GM19324 (cell line): Measurements from ENCODE around the gene SLC9A3.

ENCODE experiments used
- ATAC-seq: cut with Tn5 transposase; IDR thresholded peaks from one replicate; pipeline ENCODE4 v1.9.1; 2021; ENCODE audit warnings: mild to moderate bottlenecking, moderate library complexity; ENCODE audit not compliant: unreplicated experiment, low FRiP score

SLC9A3 gene

GRCh38 chr5:434443-435146, 89.7 kb downstream of the SLC9A3 start:
- no peak for ATAC-seq

GRCh38 chr5:433836-434235, 90.4 kb downstream of the SLC9A3 start:
- no peak for ATAC-seq

GRCh38 chr5:432928-433791, 91.1 kb downstream of the SLC9A3 start:
- ATAC-seq = no peak

GRCh38 chr5:432201-432927, 91.9 kb downstream of the SLC9A3 start:
- no peak for ATAC-seq

- no peak for ATAC-seq
Measured at GRCh38 chr5:431711-432050, 92.6 kb downstream of the SLC9A3 start.

- ATAC-seq = no peak
Measured at GRCh38 chr5:431001-431710, 93.1 kb downstream of the SLC9A3 start.

GRCh38 chr5:430214-430925, 93.9 kb downstream of the SLC9A3 start:
- ATAC-seq = no peak

- no peak for ATAC-seq
Measured at GRCh38 chr5:429453-430188, 94.6 kb downstream of the SLC9A3 start.

- no peak for ATAC-seq
Measured at GRCh38 chr5:428754-429452, 95.3 kb downstream of the SLC9A3 start.

GRCh38 chr5:428219-428618, 96.0 kb downstream of the SLC9A3 start:
- ATAC-seq = no peak

- no peak for ATAC-seq
Measured at GRCh38 chr5:427415-428087, 96.7 kb downstream of the SLC9A3 start.

GRCh38 chr5:426392-426976, 97.8 kb downstream of the SLC9A3 start:
- no peak for ATAC-seq

GRCh38 chr5:425714-426113, 98.5 kb downstream of the SLC9A3 start:
- no peak for ATAC-seq

- peak; percentile 79 for ATAC-seq
Measured at GRCh38 chr5:424301-425110, 99.7 kb downstream of the SLC9A3 start.

- no peak for ATAC-seq
Measured at GRCh38 chr5:423626-424261, 100.5 kb downstream of the SLC9A3 start.

GRCh38 chr5:423233-423565, 101.0 kb downstream of the SLC9A3 start:
- ATAC-seq = no peak
